G401.6 (cell line): Measurements from ENCODE around the gene ISCA1.
"Not testable (repeated sequence)": the region's sequence is repeated elsewhere in the genome, so short reads cannot be mapped to it uniquely, and the experiment has no call there.

Experiments
- FAIRE-seq: peaks from 2 replicates; lab custom pipeline; 2012; peaks lifted over from hg19 to GRCh38; lab: Jason Lieb, UNC

ISCA1 gene

DNA sequence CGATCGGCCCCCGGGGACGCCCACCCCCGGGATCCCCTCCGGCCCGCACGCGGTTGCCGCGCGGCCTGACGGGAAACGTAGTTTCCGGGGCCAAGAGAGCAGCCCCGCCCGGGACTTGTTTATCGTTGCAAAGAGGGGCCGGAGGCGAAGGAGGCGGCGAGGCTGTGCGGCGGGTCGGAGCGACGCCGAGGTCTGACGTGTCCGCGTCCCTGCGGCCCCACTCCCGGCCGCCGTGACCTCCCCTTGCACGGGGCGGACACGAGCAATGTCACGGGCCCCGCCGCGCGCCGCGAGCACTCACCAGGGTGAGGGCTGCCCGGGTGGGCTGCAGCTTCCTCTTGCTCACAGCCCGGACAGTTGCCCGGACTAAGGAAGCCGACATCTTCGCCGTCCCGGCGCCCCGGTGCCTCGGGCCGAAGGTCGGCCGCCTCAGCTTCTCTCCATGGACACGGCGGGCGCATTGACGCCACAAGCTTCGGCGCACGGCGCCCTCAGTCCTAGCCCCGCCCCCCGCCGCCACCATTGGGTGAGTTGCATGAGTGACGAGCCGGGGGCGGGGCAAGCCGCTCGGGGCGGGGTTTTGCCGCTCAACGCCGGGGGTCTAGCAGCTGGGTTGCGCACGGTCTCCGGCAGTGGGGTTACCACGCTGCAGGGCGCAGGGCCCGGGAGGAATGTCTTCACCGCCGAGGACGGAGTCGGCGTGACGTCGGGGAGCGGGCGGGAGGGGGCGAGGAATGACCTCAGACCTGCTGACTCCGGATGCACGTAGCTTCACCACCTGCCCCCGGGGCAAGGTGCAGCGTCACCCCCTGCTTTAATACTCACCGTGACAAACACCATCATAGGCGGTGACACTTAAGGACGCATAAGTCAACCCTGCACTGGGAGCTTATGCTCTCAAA lies at the start of gene ISCA1:
ISCA1 (minus strand) TSS at position 462 of the 902 bp plus-strand sequence; CDS start at position 382, 80 bp downstream.
- no peak for FAIRE-seq

DNA sequence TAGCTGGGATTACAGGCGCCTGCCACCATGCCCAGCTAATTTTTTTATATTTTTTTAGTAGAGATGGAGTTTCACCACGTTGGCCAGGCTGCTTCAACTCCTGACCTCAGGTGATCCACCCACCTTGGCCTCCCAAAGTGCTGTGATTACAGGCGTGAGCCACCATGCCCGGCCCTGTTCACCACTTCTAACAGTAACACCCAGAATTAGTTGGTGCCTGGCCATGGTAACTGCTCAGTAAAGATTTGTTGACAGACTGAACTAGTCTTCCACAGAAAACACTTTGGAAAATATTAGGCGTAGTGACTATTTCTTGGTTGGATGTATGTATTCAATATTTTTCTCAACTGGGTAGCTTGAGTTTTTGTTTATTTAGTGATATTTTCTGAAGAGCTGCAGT lies 47.8 kb upstream of the ISCA1 start:
- no peak for FAIRE-seq

DNA sequence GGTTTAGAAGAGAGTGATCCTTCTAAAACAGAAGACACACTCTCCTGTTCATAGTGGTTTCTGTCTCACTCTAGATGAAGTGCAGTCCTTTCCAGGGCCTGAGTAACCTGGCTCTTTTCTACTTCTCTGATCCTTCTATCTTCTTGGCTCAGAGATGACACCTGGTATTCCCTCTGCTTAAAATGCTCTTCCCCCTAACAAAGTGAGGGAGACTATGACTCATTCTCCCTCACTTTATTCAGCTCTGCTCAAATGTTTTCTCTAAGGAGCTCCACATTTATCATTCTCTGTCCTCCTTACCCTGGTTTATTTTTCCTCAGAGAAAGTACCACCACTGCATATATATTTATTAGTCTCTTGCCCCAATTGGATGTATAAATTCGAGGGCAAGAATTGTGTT lies 47.3 kb upstream of the ISCA1 start:
- FAIRE-seq = no peak

DNA sequence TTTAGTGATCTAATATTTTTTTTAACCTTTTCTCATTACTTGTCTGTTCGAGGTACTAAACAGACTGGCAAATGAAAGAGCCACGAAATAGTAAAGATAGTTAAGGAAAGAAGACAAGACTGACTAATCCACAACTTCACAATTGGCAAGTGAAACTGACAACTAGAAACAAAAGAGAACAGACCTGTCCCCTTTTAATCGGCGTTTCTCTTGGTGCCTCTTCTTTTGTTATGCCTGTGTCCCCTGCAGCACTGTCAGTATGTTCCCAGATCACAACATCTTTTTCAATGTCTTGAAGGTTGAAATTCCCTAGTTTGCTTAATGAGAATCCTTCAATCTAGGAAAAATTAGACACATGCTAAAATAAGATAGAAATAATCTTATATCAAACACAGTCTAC lies 45.8 kb upstream of the ISCA1 start:
- no peak for FAIRE-seq

DNA sequence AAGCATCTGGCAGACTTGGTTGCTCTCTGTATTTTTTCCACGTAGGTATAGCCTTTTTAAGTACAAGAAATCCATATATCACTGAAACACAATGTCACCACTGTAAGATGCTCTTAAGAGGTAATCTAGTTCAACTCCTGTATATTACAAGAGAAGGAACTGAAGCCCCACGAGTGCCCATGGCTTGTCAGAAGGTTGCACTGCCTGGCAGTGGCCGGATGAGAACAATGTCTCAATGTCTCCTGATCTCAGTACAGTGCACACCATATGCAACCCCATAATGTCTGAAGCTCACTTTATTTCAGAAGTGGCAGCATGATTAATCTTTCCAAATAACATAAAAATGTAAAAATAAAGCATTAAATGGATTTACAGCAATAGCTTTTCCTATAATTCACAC lies 44.2 kb upstream of the ISCA1 start:
- no peak for FAIRE-seq

DNA sequence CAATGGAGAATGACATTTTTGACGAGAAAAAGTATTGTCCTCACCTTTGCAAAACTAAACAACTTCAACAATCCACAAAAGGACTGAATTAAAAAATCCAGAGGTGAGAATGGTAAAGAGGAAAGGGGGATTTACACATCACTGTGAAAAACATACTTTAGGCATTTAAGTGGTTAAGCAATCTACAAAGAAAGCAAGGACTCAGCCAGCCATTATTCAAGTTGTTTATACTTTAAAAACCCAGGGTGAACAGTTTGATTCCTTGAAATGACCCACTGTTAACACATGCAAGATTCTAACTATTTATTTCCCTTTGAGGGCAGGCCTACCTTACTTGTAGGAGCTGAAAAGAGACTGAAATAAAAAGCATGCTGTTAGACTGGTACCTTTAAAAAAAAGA lies 42.6 kb upstream of the ISCA1 start:
- FAIRE-seq = no peak

DNA sequence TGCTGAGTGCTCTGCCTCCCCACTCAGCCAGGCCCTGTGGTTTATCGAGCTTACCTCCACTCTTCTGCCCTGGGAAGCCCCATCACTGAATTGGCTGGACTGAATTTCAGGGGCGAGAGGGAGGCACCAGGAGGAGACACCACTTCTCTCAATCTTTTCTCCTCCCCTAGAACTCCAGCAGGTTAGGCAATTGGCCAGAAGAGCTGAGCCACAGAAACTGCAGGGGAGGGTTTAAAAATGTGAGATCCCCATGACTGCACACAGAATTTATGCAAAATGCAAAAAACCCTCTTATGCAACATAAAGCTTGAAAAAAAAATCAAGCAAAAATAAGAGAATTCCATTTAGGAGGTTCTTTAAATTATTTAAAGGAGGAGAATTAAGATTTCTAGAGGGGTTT lies 42.0 kb upstream of the ISCA1 start:
- FAIRE-seq = no peak

DNA sequence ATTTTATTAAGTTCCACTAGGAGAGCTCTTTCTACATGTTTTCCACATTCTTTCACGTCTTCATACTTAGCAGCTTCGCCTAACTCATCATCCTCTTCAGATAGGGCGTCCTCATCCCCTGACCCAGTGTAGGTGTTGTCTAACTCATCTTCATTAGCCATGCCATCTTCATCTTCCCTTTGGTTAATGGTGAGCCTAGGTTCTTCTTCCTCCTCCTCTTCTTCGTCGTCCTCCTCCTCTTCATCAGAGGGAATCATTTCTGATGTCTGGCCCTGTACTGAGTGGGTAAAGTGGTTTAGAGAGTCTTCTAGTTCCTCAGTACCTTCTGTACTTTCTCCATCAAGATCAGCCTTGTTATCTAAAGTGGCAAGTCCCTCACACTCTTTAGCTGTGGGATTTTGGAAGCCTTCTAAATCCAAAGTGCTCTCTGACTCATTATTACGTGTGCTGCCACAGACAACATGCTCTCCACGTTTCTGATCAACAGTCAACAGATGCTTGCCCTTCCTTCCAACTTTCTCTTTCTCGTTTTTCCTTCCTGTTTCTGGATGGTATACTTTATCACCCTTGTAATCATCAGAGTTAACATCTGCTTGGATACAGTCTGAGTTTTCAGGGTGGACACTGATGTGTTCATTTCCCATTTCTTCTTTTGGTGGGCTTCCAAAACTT lies 40.8 kb upstream of the ISCA1 start:
- no peak for FAIRE-seq

DNA sequence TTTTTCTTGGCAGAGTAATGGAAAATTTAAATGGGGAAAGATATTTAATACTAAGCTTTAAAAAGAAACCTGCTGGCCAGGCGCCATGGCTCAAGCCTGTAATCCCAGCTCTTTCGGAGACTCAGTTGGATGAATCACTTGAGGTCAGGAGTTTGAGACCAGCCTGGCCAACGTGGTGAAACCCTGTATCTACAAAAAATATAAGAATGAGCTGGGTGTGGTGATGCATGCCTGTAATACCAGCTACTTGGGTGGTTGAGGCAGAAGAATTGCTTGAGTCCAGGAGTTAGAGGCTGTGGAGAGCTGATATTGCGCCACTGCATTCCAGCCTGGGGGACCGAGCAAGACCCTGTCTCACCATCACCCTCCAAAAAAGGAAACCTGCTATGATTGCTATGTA lies 39.0 kb upstream of the ISCA1 start:
- no peak for FAIRE-seq

DNA sequence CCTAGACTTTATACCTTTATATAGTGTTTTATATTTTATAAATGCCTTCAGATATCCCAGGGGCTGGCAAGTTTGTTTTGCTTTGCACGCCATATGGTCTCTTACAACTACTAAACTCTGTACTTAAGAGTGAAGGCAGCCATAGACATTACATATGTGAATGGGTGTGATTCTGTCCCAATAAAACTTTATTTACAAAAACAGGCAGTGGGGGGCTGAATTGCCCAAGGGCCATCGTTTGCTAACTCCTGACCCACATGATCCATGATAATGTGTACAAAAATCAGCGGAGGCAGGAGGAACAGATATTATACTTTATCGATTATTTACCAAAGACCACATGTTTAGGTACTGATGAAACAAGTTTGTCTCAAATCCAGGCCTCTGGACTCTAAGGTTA lies 35.8 kb upstream of the ISCA1 start:
- FAIRE-seq = no peak

DNA sequence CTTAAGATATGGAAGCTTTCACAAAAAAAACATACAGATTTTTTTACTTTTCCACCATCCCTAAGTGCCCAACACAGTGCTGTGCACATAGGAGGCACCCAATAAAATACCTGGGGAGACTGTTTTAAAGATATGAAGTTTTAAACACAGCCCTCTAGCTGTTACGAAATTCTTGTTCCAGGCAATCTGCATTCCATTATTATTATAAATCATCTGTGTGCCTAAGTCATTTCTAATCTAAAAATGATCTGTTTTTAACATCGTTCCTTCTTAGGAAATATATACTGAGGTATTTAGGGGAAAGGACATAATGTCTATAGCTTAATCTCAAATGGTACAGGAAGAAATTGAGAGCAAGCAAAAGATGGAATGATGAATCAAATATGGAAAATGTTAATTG lies 32.7 kb upstream of the ISCA1 start:
- FAIRE-seq = no peak

DNA sequence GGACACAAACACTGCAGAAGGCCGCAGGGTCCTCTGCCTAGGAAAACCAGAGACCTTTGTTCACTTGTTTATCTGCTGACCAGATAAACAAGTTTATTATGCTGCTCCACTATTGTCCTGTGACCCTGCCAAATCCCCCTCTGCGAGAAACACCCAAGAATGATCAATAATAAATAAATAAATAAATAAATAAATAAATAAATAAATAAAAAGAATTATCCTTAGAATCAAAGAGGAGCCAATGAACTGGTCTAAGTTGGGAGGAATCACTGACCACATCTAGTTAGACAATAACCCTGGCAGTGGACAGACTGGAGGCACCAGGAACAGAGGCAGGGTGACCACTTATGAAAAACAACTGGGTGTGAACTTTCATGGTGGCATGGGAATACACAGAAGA lies 30.6 kb upstream of the ISCA1 start:
- not testable (repeated sequence) for FAIRE-seq

DNA sequence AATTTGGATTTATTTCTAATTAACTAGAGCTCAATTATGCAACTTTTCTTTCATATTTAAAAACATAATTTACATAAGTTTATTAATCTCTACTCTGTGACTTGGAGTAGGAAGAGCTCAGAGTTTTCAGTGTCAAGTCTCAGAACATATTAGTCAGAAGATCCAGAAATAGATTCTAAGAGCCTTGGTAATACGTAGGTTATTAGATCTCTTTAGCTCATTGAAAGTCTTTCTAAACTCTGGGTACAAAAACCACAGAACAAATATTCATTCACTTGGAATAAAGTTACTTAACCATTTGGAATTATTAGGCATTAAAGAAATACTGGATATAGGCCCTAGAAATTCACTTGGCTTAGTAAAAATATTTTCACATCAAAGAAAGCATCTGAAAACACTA lies 26.3 kb upstream of the ISCA1 start:
- FAIRE-seq = no peak

DNA sequence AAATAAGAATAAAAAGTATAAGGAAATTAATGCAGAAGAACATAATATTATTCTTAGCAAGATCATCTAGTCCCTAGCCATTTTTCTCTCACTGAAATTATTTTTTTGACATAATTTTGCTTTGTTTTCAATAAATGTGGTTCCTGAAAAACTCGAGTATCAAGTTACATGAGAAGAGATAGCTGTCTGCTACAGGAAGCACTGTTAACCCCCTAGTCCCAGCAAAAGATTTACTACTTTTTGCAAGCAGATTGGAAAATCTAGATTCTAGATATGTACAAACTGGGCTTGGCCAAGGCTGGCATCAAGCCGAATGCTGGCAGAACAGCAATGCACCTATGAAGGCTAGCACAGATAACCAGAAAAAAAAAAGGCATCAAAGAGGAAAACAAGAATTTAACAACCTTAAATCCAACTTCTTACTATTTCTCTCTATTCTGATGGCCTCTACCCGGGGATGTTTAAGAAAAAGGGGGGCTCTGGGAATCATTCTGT lies 21.9 kb upstream of the ISCA1 start:
- no peak for FAIRE-seq

DNA sequence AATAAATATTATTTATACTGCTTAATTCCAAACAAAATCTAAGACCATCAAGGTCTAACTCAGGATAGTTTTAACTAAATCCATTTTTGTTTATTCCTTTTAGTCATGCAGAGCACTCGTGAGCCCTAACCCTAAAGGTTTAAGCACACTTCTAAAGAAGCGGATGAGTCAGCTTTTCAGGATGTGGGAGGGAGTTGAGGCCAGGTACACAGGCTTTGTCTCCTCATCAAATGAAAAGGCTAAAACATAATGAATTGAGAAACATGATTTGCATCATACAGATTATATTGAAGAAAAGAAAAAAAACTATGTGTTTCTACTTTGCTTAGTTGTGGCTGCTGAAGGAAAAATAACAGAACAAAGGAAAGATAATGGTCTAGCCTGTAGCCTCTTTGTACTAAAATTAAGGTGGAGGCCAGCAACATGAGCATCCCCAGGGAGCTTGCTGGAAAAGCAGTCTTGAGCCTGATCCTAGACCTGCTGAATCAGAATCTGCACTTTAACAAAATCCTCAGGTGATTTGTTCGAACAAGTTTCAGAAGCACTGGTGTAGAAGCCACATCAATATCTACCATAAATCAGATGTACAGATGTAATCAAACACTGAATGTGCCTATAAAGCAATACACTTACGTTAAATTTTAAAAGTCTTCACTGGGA lies 21.1 kb upstream of the ISCA1 start:
- no peak for FAIRE-seq

DNA sequence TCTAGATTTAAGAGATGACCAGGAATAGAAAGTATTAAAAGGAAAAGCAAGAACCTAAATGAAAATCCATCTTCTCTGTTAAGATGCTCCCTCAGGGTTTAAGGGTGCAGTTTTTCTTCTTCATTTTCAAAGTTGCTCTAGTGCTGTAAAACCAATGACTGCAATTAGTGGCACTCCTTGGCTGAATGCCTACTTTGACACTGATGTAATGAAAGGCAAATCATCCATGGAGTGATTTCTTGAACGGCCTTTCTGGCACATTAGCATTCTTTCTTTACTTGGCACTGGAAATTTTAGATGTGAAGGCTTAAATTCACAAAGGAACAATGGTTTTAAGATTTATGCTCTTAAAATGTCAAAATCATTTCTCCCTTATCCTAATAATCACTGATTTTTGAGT lies 19.3 kb upstream of the ISCA1 start:
- no peak for FAIRE-seq

DNA sequence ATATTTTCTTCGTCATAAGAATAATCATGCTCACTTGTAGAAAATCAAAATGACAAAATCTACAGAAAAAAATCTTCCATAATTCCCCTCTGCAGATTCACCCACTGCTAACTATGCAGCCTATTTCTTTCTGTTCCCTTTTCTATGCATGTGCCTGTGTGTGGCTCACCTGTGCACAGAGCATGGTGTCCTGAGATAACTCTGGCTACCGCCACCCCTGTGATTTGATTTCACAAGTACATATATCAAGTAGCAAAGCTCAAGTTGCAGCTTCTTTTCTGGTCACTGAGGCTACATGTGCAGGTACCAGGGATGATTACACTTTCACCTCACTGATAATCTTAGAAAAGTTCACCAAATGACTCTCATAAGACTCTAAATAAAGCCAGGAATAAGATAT lies 18.4 kb upstream of the ISCA1 start:
- no peak for FAIRE-seq

DNA sequence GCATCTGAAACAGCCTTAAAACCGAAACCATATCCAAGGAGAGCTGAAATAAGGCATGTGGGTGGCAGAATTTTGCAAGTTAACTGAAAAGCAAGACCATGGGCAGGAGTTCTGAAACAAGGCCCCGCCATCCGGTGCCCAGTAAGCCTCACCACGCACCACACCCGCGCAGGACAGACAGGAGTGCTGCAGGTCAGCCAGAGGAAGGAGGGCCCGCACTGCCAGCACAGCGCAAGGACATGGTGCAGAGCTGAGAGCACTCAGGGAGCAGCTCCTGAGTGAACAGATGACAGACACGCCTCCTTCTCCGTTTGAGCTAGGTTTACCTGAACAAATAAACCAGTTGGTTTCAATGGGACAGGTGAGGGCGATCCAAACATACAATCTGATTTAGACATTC lies 16.5 kb upstream of the ISCA1 start:
- FAIRE-seq = no peak

DNA sequence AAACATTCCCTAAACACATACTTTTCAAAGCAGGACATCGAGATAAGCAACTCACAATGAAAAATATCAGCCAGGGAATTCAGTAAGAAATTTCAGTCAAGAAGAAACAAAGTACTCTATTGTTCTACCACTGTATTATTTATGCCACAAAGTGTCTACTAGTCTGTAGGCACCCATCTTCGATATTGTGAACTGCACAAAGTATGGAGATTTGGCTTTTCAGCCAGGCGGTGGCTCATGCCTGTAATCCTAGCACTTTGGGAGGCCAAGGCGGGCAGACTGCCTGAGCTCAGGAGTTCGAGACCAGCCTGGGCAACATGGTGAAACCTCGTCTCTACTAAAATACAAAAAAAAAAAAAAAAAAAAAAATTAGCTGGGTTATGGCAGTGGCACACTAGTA lies 8.0 kb upstream of the ISCA1 start:
- FAIRE-seq = not testable (repeated sequence)

DNA sequence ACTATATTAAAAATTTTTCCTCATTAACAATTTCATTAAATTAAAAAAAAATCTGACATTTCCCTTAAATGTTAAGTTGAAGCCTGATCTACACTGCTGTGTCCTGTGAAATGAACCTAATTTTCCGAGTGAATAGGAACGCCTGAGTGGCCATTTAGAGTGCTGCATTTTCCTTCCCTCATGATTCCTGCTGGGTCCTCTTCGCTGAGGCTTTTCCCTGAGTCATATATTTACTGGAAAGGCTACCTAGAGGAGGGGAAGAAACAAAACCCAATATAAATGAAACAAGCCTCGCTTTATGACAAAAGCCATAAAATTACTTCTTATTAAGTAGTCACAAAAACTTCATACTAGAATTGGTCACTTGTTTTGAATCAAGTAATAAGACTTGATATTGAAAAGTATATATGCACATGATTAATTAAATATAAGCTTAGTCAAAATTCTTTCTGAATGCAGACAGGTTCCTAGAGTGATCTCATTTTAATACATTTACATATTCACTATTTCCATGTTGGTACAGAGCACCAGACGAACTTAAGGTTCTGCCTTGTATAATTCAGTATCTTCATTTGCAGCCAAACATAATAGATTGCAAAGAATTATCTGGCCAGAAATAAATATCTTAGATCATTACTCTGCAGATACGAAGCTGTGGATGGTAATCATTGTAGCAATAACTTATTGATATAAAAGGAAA lies 6.3 kb upstream of the ISCA1 start:
- FAIRE-seq = peak; percentile 42

DNA sequence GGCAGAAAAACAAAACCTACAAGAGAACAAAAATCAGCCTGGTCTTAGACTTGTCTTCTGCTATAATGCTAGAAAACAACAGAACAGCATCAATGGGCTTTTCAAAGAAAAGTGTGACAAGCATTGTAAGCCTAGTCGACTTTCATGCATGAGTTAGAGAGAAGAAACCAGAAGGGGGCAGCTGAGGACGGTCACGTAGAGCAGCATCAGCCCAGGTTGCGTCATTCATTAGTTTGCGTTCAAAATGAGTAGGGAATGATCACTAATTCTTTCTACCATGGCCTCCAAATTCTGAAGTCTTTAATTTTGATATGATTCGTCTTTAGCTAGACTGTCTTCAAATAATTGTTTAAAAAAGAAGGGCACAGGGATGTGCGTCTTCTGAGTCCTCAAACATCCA lies 4.7 kb upstream of the ISCA1 start:
- FAIRE-seq = peak; percentile 50

DNA sequence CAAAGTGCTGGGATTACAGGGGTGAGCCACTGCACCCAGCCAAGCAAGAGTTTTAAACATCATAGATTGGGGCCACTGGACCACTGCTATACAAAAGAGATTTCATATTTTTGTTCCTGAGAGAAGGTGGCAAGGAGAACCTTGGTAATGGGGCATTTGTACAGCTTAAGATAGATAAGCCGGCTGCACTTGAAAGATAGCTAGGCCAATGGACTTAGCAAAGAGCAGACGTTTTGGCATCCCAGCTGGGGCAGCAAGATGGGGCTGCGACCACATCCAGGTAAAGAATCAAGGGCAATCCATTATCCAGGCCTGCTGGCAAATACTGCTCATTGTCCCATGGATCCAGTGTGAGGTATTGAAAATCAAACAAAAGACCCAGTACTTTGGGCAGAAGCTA lies 3.9 kb upstream of the ISCA1 start:
- FAIRE-seq = no peak

DNA sequence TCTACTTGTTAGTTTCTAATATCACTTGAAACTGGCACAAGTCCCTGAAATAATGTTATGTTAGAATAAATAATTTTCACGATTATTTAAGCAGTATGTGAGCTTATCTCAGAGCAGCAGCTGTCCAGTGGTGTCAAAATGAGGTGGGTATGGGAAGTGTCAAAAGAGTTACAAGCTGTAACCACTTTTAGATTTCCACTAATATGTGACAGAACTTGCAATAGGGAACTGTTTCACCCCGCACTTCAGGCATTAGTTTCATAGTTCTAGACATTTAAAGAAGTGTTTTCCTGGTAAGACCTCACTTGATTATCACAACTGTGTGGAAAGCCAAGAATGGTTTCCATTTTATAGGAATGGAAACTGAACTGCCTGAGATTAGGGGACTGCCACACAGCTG lies 2.9 kb upstream of the ISCA1 start:
- FAIRE-seq = no peak
